NT2/D1 (cell line): ENCODE data around the gene S100A7.

ENCODE experiments used
- SUZ12 ChIP-seq: IDR thresholded peaks from 2 replicates; pipeline ENCODE4 v1.6.1; 2011; ENCODE audit not compliant: insufficient read length, insufficient read depth; ENCODE audit errors: extremely low read depth
- YY1 ChIP-seq: IDR thresholded peaks from 2 replicates; pipeline ENCODE4 v1.6.1; 2011; ENCODE audit not compliant: insufficient read length, insufficient read depth
- ZNF274 ChIP-seq: IDR thresholded peaks from 2 replicates; pipeline ENCODE4 v1.6.1; 2011; ENCODE audit warnings: mild to moderate bottlenecking, low read depth, low read length

DNA sequence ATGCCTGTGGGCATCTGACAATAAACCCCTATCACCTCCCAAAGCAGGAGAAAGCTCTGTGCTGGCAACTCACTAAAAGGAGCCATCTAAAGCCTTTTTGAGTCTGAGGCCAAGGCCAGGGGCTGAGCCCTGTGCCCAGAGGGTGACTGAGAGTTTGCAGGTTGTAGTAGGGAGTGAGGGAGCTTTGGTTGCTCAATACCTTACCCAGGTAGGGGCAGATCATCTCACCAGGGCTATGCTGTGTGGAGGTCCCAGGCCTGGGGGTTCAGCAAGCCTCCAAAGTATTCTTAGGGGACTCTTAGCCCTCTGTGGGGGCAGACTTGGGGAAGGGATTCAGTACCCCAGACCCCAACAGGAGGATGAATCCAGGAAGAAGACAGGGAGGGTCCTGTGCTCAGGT lies 21.2 kb downstream of the S100A7 start:
- TF ChIP-seq ZNF274 (no peak), SUZ12 (no peak), YY1 (no peak)
